LNCAP (cell line): ENCODE results near the gene DTNA.

Source experiments
- CTCF ChIP-seq: fragments of 450-650 bp; IDR thresholded peaks from 2 replicates; pipeline ENCODE4 v1.5.1; 2017; ENCODE audit warnings: mild to moderate bottlenecking

Gene DTNA

GRCh38 chr18:34709750-34710441 lies at the start of gene DTNA:
Gene DTNA (plus strand): TSS chr18:34710298. CDS start chr18:34755977, 45,679 bp downstream.
- TF ChIP-seq CTCF = no peak

DNA sequence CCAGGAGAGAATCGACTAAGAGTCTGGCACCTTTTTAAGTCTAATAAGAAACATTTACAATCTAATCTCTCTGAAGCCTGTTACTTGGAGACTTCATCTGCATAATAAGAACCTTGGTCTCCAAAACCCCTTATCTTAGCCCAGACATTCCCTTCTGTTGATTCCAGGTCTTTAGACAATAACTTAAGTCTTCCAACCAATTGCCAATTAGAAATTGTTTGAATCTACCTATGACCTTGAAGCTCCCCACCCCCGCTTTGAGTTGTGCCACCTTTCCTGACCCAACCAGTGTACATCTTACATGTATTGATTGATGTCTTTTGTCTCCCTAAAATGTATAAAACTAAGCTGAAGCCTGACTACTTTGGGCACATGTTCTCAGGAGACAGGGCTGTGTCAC lies 49.5 kb upstream of the DTNA start:
- no peak for TF ChIP-seq CTCF

GRCh38 chr18:34661464-34662087 lies 48.5 kb upstream of the DTNA start:
- TF ChIP-seq CTCF = peak; percentile 84

GRCh38 chr18:34676816-34677574 lies 33.1 kb upstream of the DTNA start:
- TF ChIP-seq CTCF = no peak

- no peak for TF ChIP-seq CTCF
Observed at GRCh38 chr18:34691614-34692013, 18.5 kb upstream of the DTNA start.

DNA sequence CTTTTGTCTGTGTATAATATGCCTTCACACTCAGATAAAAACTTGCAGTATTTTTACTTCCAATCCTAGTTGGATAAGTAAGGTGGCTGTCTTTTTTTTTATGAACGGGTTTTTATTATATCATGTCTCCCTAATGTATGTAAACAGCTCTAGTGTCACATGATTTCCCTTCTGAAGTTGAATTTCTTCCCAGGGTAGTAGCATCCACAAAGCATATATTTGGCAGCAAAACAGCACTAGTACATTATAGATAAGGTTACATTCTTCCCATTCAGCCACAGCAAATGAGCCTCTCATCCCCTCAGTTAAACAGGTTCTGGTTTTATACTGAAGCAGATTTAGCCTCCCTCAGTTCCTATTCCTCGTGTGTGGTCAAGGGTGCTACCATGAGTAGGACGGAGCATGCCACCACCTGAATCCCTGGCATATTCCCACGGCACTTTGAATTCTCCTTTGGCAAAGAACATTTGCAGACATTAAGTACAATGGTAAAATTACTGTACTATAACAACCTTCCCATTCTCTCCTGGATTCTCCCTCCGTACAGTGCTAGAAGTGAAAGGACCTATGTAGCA lies 15.4 kb upstream of the DTNA start:
- TF ChIP-seq CTCF = no peak

GRCh38 chr18:34695310-34695709 lies 14.8 kb upstream of the DTNA start:
- TF ChIP-seq CTCF = no peak
